ENCODE results near the gene PGM1.

PGM1 gene

GRCh38 chr1:63640633-63641567 is 47.7 kb downstream of the PGM1 start:
- ATAC-seq (ENCODE audit: low read depth) (no peak), DNase-seq (ENCODE audit: low spot score) (no peak)
- Histone ChIP-seq H3K9me3 (ENCODE audit: severe bottlenecking) (no peaks in the 10 kb centered on the region), H3K4me3 (ENCODE audit: severe bottlenecking) (no peak overlapping the region), H3K4me1 (ENCODE audit: insufficient read depth, poor library complexity, severe bottlenecking) (no peaks in the 10 kb centered on the region), H3K27ac (ENCODE audit: poor library complexity, severe bottlenecking) (no peak overlapping the region), H3K27me3 (ENCODE audit: insufficient read depth, poor library complexity, severe bottlenecking) (no peaks in the 10 kb centered on the region), H3K36me3 (ENCODE audit: low read depth) (peaks cover 40% of the 10 kb centered on the region)
- TF ChIP-seq CTCF (IDR thresholded peaks at IDR 0.05; ENCODE audit: poor library complexity, severe bottlenecking) = no peak

- Histone ChIP-seq H3K4me3 (ENCODE audit: severe bottlenecking) (no peak overlapping the region), H3K4me1 (ENCODE audit: insufficient read depth, poor library complexity, severe bottlenecking) (no peaks in the 10 kb centered on the region), H3K9me3 (ENCODE audit: severe bottlenecking) (no peaks in the 10 kb centered on the region), H3K27ac (ENCODE audit: poor library complexity, severe bottlenecking) (no peak overlapping the region), H3K36me3 (ENCODE audit: low read depth) (peaks cover 33% of the 10 kb centered on the region), H3K27me3 (ENCODE audit: insufficient read depth, poor library complexity, severe bottlenecking) (no peaks in the 10 kb centered on the region)
- no peak for ATAC-seq (ENCODE audit: low read depth)
- TF ChIP-seq CTCF (IDR thresholded peaks at IDR 0.05; ENCODE audit: poor library complexity, severe bottlenecking) = no peak
- no peak for DNase-seq (ENCODE audit: low spot score)
Measured at GRCh38 chr1:63641615-63642014, 48.4 kb downstream of the PGM1 start.

- no peaks in the 10 kb centered on the region for H3K9me3 ChIP-seq (ENCODE audit: severe bottlenecking)
- ATAC-seq (ENCODE audit: low read depth) = no peak
- H3K4me3 ChIP-seq (ENCODE audit: severe bottlenecking) = no peak overlapping the region
- no peaks in the 10 kb centered on the region for H3K27me3 ChIP-seq (ENCODE audit: insufficient read depth, poor library complexity, severe bottlenecking)
- H3K36me3 ChIP-seq (ENCODE audit: low read depth) = peaks cover 25% of the 10 kb centered on the region
- no peak for TF ChIP-seq CTCF (IDR thresholded peaks at IDR 0.05; ENCODE audit: poor library complexity, severe bottlenecking)
- H3K27ac ChIP-seq (ENCODE audit: poor library complexity, severe bottlenecking) = no peak overlapping the region
- no peaks in the 10 kb centered on the region for H3K4me1 ChIP-seq (ENCODE audit: insufficient read depth, poor library complexity, severe bottlenecking)
- DNase-seq (ENCODE audit: low spot score) = no peak
Measured at GRCh38 chr1:63642901-63643300, 49.7 kb downstream of the PGM1 start.

- no peak for TF ChIP-seq CTCF (IDR thresholded peaks at IDR 0.05; ENCODE audit: poor library complexity, severe bottlenecking)
- no peak for ATAC-seq (ENCODE audit: low read depth)
- Histone ChIP-seq H3K9me3 (ENCODE audit: severe bottlenecking) (no peaks in the 10 kb centered on the region), H3K4me1 (ENCODE audit: insufficient read depth, poor library complexity, severe bottlenecking) (no peaks in the 10 kb centered on the region), H3K36me3 (ENCODE audit: low read depth) (peaks cover 28% of the 10 kb centered on the region), H3K4me3 (ENCODE audit: severe bottlenecking) (no peak overlapping the region), H3K27ac (ENCODE audit: poor library complexity, severe bottlenecking) (no peak overlapping the region), H3K27me3 (ENCODE audit: insufficient read depth, poor library complexity, severe bottlenecking) (no peaks in the 10 kb centered on the region)
- no peak for DNase-seq (ENCODE audit: low spot score)
Measured at GRCh38 chr1:63643517-63643916, 50.3 kb downstream of the PGM1 start.

GRCh38 chr1:63643926-63644325 is 50.7 kb downstream of the PGM1 start:
- no peak overlapping the region for H3K27ac ChIP-seq (ENCODE audit: poor library complexity, severe bottlenecking)
- H3K9me3 ChIP-seq (ENCODE audit: severe bottlenecking) = no peaks in the 10 kb centered on the region
- no peak overlapping the region for H3K4me3 ChIP-seq (ENCODE audit: severe bottlenecking)
- no peaks in the 10 kb centered on the region for H3K27me3 ChIP-seq (ENCODE audit: insufficient read depth, poor library complexity, severe bottlenecking)
- no peak for TF ChIP-seq CTCF (IDR thresholded peaks at IDR 0.05; ENCODE audit: poor library complexity, severe bottlenecking)
- DNase-seq (ENCODE audit: low spot score) (no peak), ATAC-seq (ENCODE audit: low read depth) (no peak; the same call in 2 of the 3 replicates)
- H3K36me3 ChIP-seq (ENCODE audit: low read depth) = peaks cover 28% of the 10 kb centered on the region
- no peaks in the 10 kb centered on the region for H3K4me1 ChIP-seq (ENCODE audit: insufficient read depth, poor library complexity, severe bottlenecking)

Measured in RWPE2 (cell line).